HepG2 (cell line): ENCODE data around the gene KARS1. TPM values are rescaled to one million over a fixed set of nuclear protein-coding genes. Genes with fewer than 3 reads are reported as not detected.

ENCODE experiments used
- ATAC-seq: fragments of 200-7000 bp; cut with Tn5 transposase; 3 replicates; pipeline ENCODE4 v1.9.1; 2020; ENCODE audit warnings: mild to moderate bottlenecking, moderate library complexity
- BruUV-seq: library from RNA; stranded (reverse); fragments of 400-500 nt; replicated peaks from 2 replicates; lab custom pipeline; 2021; lab: Mats Ljungman, UMichigan
- CTCF ChIA-PET: fragments of 300-600 bp; formaldehyde crosslinking; extraction: SDS; loops from one replicate; lab custom pipeline; 2021; ENCODE audit warnings: low total read pairs, inconsistent platforms, low intra/inter-chr PET ratio; lab: Yijun Ruan, JAX
- POLR2A ChIA-PET: fragments of 350-600 bp; sonication (Branson Sonifier 250); formaldehyde crosslinking; loops from one replicate; lab custom pipeline; 2020; ENCODE audit warnings: antibody characterized with exemption, inconsistent platforms; lab: Yijun Ruan, JAX
- DNase-seq: peaks from one replicate; pipeline ENCODE4 v3.0.0-alpha.2; 2015; ENCODE audit warnings: low spot score
- FAIRE-seq: peaks from 3 replicates; lab custom pipeline; 2011; peaks lifted over from hg19 to GRCh38; lab: Jason Lieb, UNC
- H2AFZ ChIP-seq: one replicate; pipeline ENCODE4 v1.6.1; 2011; ENCODE audit warnings: low read length, inconsistent platforms
- H3K27ac ChIP-seq: fragments of 300-600 bp; 3 replicates; pipeline ENCODE4 v1.8.0; 2011; ENCODE audit warnings: mixed run types, mild to moderate bottlenecking, mixed read lengths, low read length, inconsistent platforms; ENCODE audit not compliant: insufficient read depth; ENCODE audit errors: extremely low read length
- H3K27me3 ChIP-seq, 2 experiments: fragments of 200-600 bp in 1 of 2; 2 replicates in 1 of 2; 3 replicates in 1 of 2; pipeline versions ENCODE4 v1.6.0 to v1.8.0; 2011; ENCODE audit warnings: low read length in 2 of 2, mild to moderate bottlenecking in 2 of 2, moderate library complexity in 2 of 2, inconsistent platforms in 1 of 2; ENCODE audit not compliant: insufficient read depth in 2 of 2, control insufficient read depth in 1 of 2
- H3K36me3 ChIP-seq, 2 experiments: fragments of 200-600 bp in 1 of 2; replicated peaks in 1 of 2; 2 replicates in 1 of 2; 3 replicates in 1 of 2; pipeline versions ENCODE4 v1.5.1 to v1.8.0; 2011; ENCODE audit warnings: low read length in 2 of 2, inconsistent platforms in 1 of 2; ENCODE audit not compliant: insufficient read depth in 2 of 2, control insufficient read depth in 1 of 2
- H3K4me1 ChIP-seq: 2 replicates; pipeline ENCODE4 v1.5.1; 2012; ENCODE audit warnings: low read length, inconsistent platforms; ENCODE audit not compliant: insufficient read depth
- H3K4me2 ChIP-seq: 2 replicates; pipeline ENCODE4 v1.6.0; 2011; ENCODE audit warnings: low read depth, low read length, inconsistent platforms
- H3K4me3 ChIP-seq, 3 experiments: fragments of 200-600 bp in 1 of 3; sonication (generic), shearing (Covaris generic) in 1 of 3; replicated peaks in 1 of 3; 2 replicates each; pipeline ENCODE4 v1.5.1; 2011 to 2016; ENCODE audit warnings: low read length in 3 of 3, inconsistent platforms in 2 of 3, low read depth in 2 of 3, mild to moderate bottlenecking in 2 of 3, control low read depth in 1 of 3, mixed read lengths in 1 of 3; ENCODE audit not compliant: insufficient read depth in 1 of 3
- H3K79me2 ChIP-seq: one replicate; pipeline ENCODE4 v1.6.1; 2011; ENCODE audit warnings: low read length, inconsistent platforms; ENCODE audit not compliant: insufficient read depth
- H3K9ac ChIP-seq: 2 replicates; pipeline ENCODE4 v1.6.0; 2011; ENCODE audit warnings: mild to moderate bottlenecking, low read depth, low read length, inconsistent platforms; ENCODE audit not compliant: insufficient read depth
- H3K9me3 ChIP-seq: 2 replicates; pipeline ENCODE4 v1.5.1; 2012; ENCODE audit warnings: mild to moderate bottlenecking, low read length
- H4K20me1 ChIP-seq: 2 replicates; pipeline ENCODE4 v1.6.0; 2011; ENCODE audit warnings: inconsistent platforms, mild to moderate bottlenecking, low read length, moderate library complexity; ENCODE audit not compliant: insufficient read depth
- CTCF ChIP-seq: sonication (generic); formaldehyde crosslinking; IDR thresholded peaks from 2 replicates; pipeline ENCODE4 v1.5.0; 2020; ENCODE audit warnings: mild to moderate bottlenecking, missing genetic modification reagents, moderate library complexity
- HOXA9 ChIP-seq: sonication (generic); formaldehyde crosslinking; IDR thresholded peaks from 2 replicates; pipeline ENCODE4 v1.8.1; 2022; ENCODE audit warnings: missing genetic modification reagents, mild to moderate bottlenecking, moderate library complexity, borderline replicate concordance
- MYNN ChIP-seq: sonication (generic); formaldehyde crosslinking; IDR thresholded peaks from 2 replicates; pipeline ENCODE4 v1.4.0; 2020; ENCODE audit warnings: mild to moderate bottlenecking, low read depth, missing genetic modification reagents
- NFE2L1 ChIP-seq: sonication (generic); formaldehyde crosslinking; IDR thresholded peaks from 2 replicates; pipeline ENCODE4 v1.4.0; 2020; ENCODE audit warnings: missing genetic modification reagents, mild to moderate bottlenecking, borderline replicate concordance
- ZFP36 ChIP-seq: fragments of 150-350 bp; IDR thresholded peaks from 2 replicates; pipeline ENCODE4 v1.6.1; 2018; ENCODE audit warnings: borderline replicate concordance, low read length, low read depth; ENCODE audit not compliant: partially characterized antibody
- ZKSCAN1 ChIP-seq: fragments of 150-350 bp; IDR thresholded peaks from 2 replicates; pipeline ENCODE4 v1.6.1; 2014; ENCODE audit warnings: low read length
- WGBS: methylation state at CpG from one replicate; pipeline ENCODE4 v1.1.6; 2017; ENCODE audit warnings: low lambda C conversion rate; 5-methylcytosine and 5-hydroxymethylcytosine counted together
- in situ Hi-C: cut with HindIII; loops from 2 replicates; pipeline ENCODE4 v1.10.0; 2017; ENCODE audit warnings: low pct_unique_long_range_greater_than_20kb; ENCODE audit not compliant: extremely low pct_ligation_motif_present
- intact Hi-C: fragments of 100-400 bp; cut with micrococcal nuclease; formaldehyde crosslinking; loops from one replicate; pipeline ENCODE4 v1.10.0; 2022; ENCODE audit not compliant: unreplicated experiment
- polyA plus RNA-seq, 8 experiments: library from polyadenylated mRNA; depleted of rRNA in 3 of 8; stranded (reverse) in 7 of 8; unstranded in 1 of 8; fragments of >200 nt; fragmentation: Illumina TruSeq in 4 of 8; extraction: Trizol in 4 of 8; gene quantifications; 2 replicates each; pipeline versions ENCODE4 v1.2.1 to v1.2.3, GENCODE V29; 2011 to 2016; ENCODE audit warnings: low read depth in 4 of 8, missing spikeins in 1 of 8, mixed read lengths in 1 of 8; ENCODE audit not compliant: insufficient read depth in 1 of 8
- total RNA-seq, 5 experiments: library from RNA; depleted of rRNA; stranded (reverse); fragments of >200 nt; fragmentation: Illumina TruSeq; extraction: Trizol; gene quantifications; 2 replicates each; pipeline ENCODE4 v1.2.3, GENCODE V29; 2016; ENCODE audit warnings: low read depth in 1 of 5
- TF ChIP-seq, protein P1 (sequence below): sonication (generic); formaldehyde crosslinking; IDR thresholded peaks from 2 replicates; pipeline ENCODE4 v1.5.0; 2020; ENCODE audit warnings: missing genetic modification reagents
- TF ChIP-seq, protein P2 (sequence below): IDR thresholded peaks from 2 replicates; pipeline ENCODE4 v1.6.1; 2016; ENCODE audit warnings: low read depth

The KARS1 gene
- total and polyA plus RNA-seq, 2 of the 13 experiments (the other 11 are each of a cell fraction or from before 2014, with no cell fraction given) = 141 to 276 TPM

GRCh38 chr16:75590920-75591843, 56.3 kb downstream of the KARS1 start:
- Histone ChIP-seq H3K36me3 (no peaks in the 10 kb centered on the region; a peak in 1 of 5 replicates), H3K9me3 (no peaks in the 10 kb centered on the region), H3K4me2 (no peak overlapping the region), H2AFZ (no peak overlapping the region), H3K4me3 (no peak overlapping the region), H3K27me3 (no peaks in the 10 kb centered on the region), H3K79me2 (no peaks in the 10 kb centered on the region), H3K4me1 (peaks cover 20% of the 10 kb centered on the region), H3K27ac (no peak overlapping the region), H3K9ac (no peak overlapping the region), H4K20me1 (no peaks in the 10 kb centered on the region)
- FAIRE-seq (no peak), ATAC-seq (no peak), DNase-seq (no peak)
- POLR2A ChIA-PET = no interaction called here
- intact Hi-C loops = loop anchor here (5.0 kb wide), 1 partner anchor 34 kb away; the partner anchor contains the start of gene TMEM231
- WGBS = 97% methylated on average over 8 of the region's 8 CpGs
- in situ Hi-C loops = no loop called here
- TF ChIP-seq, protein P1, sequence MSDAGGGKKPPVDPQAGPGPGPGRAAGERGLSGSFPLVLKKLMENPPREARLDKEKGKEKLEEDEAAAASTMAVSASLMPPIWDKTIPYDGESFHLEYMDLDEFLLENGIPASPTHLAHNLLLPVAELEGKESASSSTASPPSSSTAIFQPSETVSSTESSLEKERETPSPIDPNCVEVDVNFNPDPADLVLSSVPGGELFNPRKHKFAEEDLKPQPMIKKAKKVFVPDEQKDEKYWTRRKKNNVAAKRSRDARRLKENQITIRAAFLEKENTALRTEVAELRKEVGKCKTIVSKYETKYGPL = no peak
- no peak for TF ChIP-seq ZFP36
- TF ChIP-seq NFE2L1 (CRISPR knock-in tag) = no peak
- no peak for TF ChIP-seq HOXA9
- no peak for TF ChIP-seq MYNN (CRISPR knock-in tag)
- TF ChIP-seq, protein P2, sequence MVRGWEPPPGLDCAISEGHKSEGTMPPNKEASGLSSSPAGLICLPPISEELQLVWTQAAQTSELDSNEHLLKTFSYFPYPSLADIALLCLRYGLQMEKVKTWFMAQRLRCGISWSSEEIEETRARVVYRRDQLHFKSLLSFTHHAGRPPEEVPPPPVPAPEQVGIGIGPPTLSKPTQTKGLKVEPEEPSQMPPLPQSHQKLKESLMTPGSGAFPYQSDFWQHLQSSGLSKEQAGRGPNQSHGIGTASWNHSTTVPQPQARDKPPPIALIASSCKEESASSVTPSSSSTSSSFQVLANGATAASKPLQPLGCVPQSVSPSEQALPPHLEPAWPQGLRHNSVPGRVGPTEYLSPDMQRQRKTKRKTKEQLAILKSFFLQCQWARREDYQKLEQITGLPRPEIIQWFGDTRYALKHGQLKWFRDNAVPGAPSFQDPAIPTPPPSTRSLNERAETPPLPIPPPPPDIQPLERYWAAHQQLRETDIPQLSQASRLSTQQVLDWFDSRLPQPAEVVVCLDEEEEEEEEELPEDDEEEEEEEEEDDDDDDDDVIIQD = no peak
- no peak for TF ChIP-seq ZKSCAN1
- TF ChIP-seq CTCF (CRISPR knock-in tag) = no peak
- BruUV-seq = no TSS peak
- CTCF ChIA-PET = no interaction called here
